Osteocyte (in vitro differentiated cells): ENCODE data around the gene GRAMD2B. TPM values are rescaled to one million over a fixed set of nuclear protein-coding genes. Genes with fewer than 3 reads are reported as not detected.

Experiments
- DNase-seq: peaks from one replicate; pipeline ENCODE4 v3.0.0; 2021; ENCODE audit warnings: mixed read lengths; ENCODE audit not compliant: unreplicated experiment; ENCODE audit errors: extremely low spot score
- H3K27ac Mint-ChIP-seq: one replicate; pipeline ENCODE4 v1.8.0; 2021; ENCODE audit warnings: mild to moderate bottlenecking, mixed read lengths; ENCODE audit not compliant: unreplicated experiment
- H3K27me3 Mint-ChIP-seq: one replicate; pipeline ENCODE4 v1.8.0; 2021; ENCODE audit warnings: mixed read lengths; ENCODE audit not compliant: unreplicated experiment
- H3K36me3 Mint-ChIP-seq: one replicate; pipeline ENCODE4 v1.8.0; 2021; ENCODE audit warnings: mixed read lengths; ENCODE audit not compliant: unreplicated experiment
- H3K4me1 Mint-ChIP-seq: one replicate; pipeline ENCODE4 v1.8.0; 2021; ENCODE audit warnings: mixed read lengths; ENCODE audit not compliant: unreplicated experiment
- H3K4me3 Mint-ChIP-seq: one replicate; pipeline ENCODE4 v1.8.0; 2021; ENCODE audit warnings: mild to moderate bottlenecking, moderate library complexity, mixed read lengths; ENCODE audit not compliant: unreplicated experiment
- H3K9me3 Mint-ChIP-seq: one replicate; pipeline ENCODE4 v1.8.0; 2021; ENCODE audit warnings: mixed read lengths; ENCODE audit not compliant: unreplicated experiment
- CTCF ChIP-seq: fragments of 200-600 bp; sonication (generic); IDR thresholded peaks from 2 replicates; pipeline ENCODE4 v1.5.0; 2021; ENCODE audit warnings: antibody characterized with exemption, mild to moderate bottlenecking, moderate library complexity
- total RNA-seq: library from RNA; stranded (reverse); gene quantifications from 2 replicates; pipeline ENCODE4 v1.2.1, GENCODE V29; 2021

GRAMD2B gene
- total RNA-seq, 1 donor from 2014 or later: 93.7 TPM

GRCh38 chr5:126480824-126481223 lies 57.6 kb downstream of the GRAMD2B start:
- Mint-ChIP-seq H3K9me3 (no peaks in the 10 kb centered on the region), H3K4me3 (no peak overlapping the region), H3K27me3 (no peaks in the 10 kb centered on the region)

DNA sequence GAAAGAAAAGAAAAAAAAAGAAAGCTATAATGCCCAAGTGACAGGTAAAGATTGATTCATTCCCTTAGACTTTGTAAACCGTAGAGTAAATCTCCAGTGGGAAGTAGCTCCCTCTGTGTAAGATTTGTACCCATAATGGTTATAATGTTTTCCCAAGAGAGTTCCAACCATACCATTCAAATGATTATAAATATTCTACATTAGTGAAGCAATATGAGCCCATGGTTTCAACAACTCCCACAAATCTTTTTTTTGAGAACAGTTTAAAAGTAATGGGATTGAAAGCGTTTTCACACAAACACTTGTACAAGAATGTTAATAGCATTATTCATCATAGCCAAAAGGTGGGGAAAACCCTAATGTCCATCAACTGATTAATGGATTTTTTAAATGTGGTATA lies 58.0 kb downstream of the GRAMD2B start:
- Mint-ChIP-seq H3K4me3 (no peak overlapping the region), H3K27ac (peak overlapping the region; percentile 70), H3K27me3 (no peaks in the 10 kb centered on the region), H3K36me3 (peaks cover 67% of the 10 kb centered on the region), H3K9me3 (no peaks in the 10 kb centered on the region), H3K4me1 (peaks cover 58% of the 10 kb centered on the region)
- no peak for TF ChIP-seq CTCF
- no peak for DNase-seq

More at GRCh38 chr5:126480824-126481223, 57.6 kb downstream of the GRAMD2B start:
- TF ChIP-seq CTCF: no peak
- Mint-ChIP-seq H3K36me3 (peaks cover 63% of the 10 kb centered on the region), H3K4me1 (peaks cover 58% of the 10 kb centered on the region), H3K27ac (peak overlapping the region; percentile 70)
- no peak for DNase-seq

DNA sequence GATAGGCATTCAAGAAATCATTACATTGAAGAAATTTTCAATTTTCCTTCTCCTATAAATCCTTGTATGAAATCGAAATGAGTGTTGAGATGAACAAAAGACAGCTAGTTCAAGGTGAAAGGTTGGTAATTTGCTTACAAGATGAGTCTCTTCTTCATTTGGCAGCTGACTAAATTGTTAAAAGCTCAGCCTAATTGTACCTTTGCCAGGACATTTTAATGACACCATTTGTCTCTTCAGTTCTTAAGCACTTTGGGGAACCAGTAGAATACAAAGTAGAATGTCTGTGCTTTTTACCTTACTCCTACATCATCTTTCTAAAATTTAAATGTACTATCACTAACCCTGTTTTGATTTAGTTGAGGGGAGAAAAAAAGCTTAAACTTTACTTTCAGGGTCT lies 59.4 kb downstream of the GRAMD2B start:
- Mint-ChIP-seq H3K4me1 (peaks cover 56% of the 10 kb centered on the region), H3K9me3 (no peaks in the 10 kb centered on the region), H3K27ac (peak overlapping the region; percentile 83), H3K4me3 (no peak overlapping the region), H3K36me3 (peaks cover 69% of the 10 kb centered on the region), H3K27me3 (no peaks in the 10 kb centered on the region)
- no peak for TF ChIP-seq CTCF
- DNase-seq: no peak

- no peak for TF ChIP-seq CTCF
- Mint-ChIP-seq H3K36me3 (peaks cover 71% of the 10 kb centered on the region), H3K27ac (peak overlapping the region; percentile 83), H3K4me1 (peaks cover 56% of the 10 kb centered on the region), H3K27me3 (no peaks in the 10 kb centered on the region), H3K9me3 (no peaks in the 10 kb centered on the region), H3K4me3 (no peak overlapping the region)
- no peak for DNase-seq
These were observed 59.9 kb downstream of the GRAMD2B start for GRCh38 chr5:126483156-126483555.

DNA sequence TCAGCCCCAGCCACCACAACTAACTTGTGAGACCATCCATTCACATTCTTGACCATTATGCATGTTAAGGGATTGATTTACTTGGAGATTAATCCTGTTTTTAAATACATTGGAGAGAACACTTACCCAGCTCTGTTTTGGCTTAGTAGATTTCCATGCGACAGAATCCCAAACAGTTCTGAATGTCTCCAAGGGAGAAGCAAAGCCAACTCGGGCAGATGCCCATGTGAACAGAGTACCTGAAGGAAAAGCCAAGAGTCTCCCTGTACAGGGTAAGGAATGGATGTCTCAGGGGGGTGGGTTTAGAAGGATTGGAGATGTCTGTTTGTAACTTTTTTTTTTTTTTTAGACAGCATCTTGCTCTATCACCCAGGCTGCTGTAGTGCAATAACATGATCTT lies 61.0 kb downstream of the GRAMD2B start:
- H3K36me3 Mint-ChIP-seq: peaks cover 79% of the 10 kb centered on the region

More for the DNA sequence above, 61.0 kb downstream of the GRAMD2B start:
- Mint-ChIP-seq H3K9me3 (no peaks in the 10 kb centered on the region), H3K4me1 (peaks cover 64% of the 10 kb centered on the region), H3K4me3 (no peak overlapping the region), H3K27me3 (no peaks in the 10 kb centered on the region), H3K27ac (peak overlapping the region; percentile 31)
- DNase-seq: no peak
- TF ChIP-seq CTCF: no peak
